OCI-LY3 (cell line): ENCODE results near the gene COL24A1.

Experiments used
- H2AFZ ChIP-seq: fragments of 200-600, 300-600 bp; shearing (Covaris generic); 2 replicates; pipeline ENCODE4 v1.6.0; 2014; ENCODE audit warnings: antibody characterized with exemption, low read depth, low read length
- H3K27ac ChIP-seq: fragments of 200-600, 300-600 bp; sonication (generic); 2 replicates; pipeline ENCODE4 v1.5.1; 2014; ENCODE audit warnings: mild to moderate bottlenecking, low read length, moderate library complexity, mixed read lengths
- H3K27me3 ChIP-seq: fragments of 200-600, 300-600 bp; sonication (generic); 2 replicates; pipeline ENCODE4 v1.6.1; 2014; ENCODE audit warnings: low read depth, low read length, mixed read lengths
- H3K36me3 ChIP-seq: fragments of 200-600, 300-600 bp; sonication (generic); replicated peaks from 2 replicates; pipeline ENCODE3; 2014; ENCODE audit warnings: low read depth, low read length, mixed read lengths
- H3K4me1 ChIP-seq: fragments of 300-600, 200-600 bp; sonication (generic); 2 replicates; pipeline ENCODE4 v1.6.1; 2014; ENCODE audit warnings: low read length, mixed read lengths
- H3K4me2 ChIP-seq: fragments of 200-600, 300-600 bp; sonication (generic); 2 replicates; pipeline ENCODE4 v1.6.1; 2014; ENCODE audit warnings: low read length, mixed read lengths
- H3K4me3 ChIP-seq: fragments of 300-600, 200-600 bp; sonication (generic); 2 replicates; pipeline ENCODE4 v1.5.1; 2014; ENCODE audit warnings: antibody characterized with exemption, mild to moderate bottlenecking, low read length, moderate library complexity
- H3K79me2 ChIP-seq: fragments of 300-600, 200-600 bp; shearing (Covaris generic); 2 replicates; pipeline ENCODE4 v1.6.1; 2014; ENCODE audit warnings: mild to moderate bottlenecking, low read length, mixed read lengths
- H3K9ac ChIP-seq: fragments of 300-600, 200-600 bp; shearing (Covaris generic); 2 replicates; pipeline ENCODE4 v1.6.0; 2014; ENCODE audit warnings: mild to moderate bottlenecking, low read length, moderate library complexity
- H3K9me3 ChIP-seq: fragments of 200-600, 300-600 bp; shearing (Covaris generic); 2 replicates; pipeline ENCODE4 v1.6.1; 2014; ENCODE audit warnings: low read length, mixed read lengths; ENCODE audit not compliant: insufficient read depth
- H4K20me1 ChIP-seq: fragments of 200-600, 300-600 bp; sonication (generic); 2 replicates; pipeline ENCODE4 v1.6.1; 2016; ENCODE audit warnings: low read length, mixed read lengths; ENCODE audit not compliant: insufficient read depth
- EZH2phosphoT487 ChIP-seq: fragments of 200-600 bp; shearing (Covaris generic); IDR thresholded peaks from 2 replicates; pipeline ENCODE4 v1.6.1; 2018; ENCODE audit warnings: antibody characterized with exemption, mixed run types, low read depth
- TF ChIP-seq, protein P1 (sequence below): fragments of 200-600, 300-600 bp; sonication (generic); IDR thresholded peaks from 2 replicates; pipeline ENCODE4 v1.5.1; 2014; ENCODE audit warnings: antibody characterized with exemption, low read length, low read depth

COL24A1 gene

DNA sequence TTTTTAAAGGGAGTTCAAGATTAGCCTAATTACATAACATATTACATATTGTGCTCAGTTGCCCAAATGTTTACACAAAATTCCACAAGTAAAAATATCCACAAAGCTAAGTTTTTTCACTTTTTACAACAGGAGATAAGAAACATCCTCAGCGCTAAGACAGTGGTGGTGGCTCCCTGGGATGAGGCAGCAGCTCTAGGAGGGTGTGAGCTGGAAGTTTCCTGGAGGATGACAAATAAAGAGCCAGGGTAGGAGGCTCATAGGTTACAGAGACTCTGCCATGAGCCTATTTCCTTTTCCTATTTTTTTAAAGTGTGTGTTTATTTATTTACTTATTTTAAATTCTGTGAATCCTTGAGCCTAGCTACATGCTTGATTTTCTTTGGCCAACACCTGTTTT lies 91.7 kb downstream of the COL24A1 start:
- no peaks in the 10 kb centered on the region for H3K36me3 ChIP-seq
- no peaks in the 10 kb centered on the region for H3K9me3 ChIP-seq
- H3K4me1 ChIP-seq: peaks cover 19% of the 10 kb centered on the region

DNA sequence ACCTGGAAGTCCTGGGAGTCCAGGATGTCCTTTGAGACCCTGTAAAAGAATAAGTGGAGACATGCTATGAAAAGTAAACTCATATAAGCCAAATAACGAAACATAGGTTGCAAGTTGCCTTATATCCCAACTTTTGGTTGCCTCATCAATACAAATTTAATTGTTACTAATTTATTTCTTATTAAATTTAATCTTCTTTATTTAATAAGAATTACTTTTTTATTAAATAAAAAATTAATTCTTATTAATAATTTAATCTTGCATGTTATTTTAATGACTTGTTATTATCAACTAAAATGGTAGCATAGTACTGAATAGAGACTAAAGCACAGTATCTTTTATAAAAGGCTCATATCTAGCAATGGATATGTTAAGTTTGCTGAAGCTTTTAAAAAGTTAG lies 92.9 kb downstream of the COL24A1 start:
- Histone ChIP-seq H3K79me2 (no peaks in the 10 kb centered on the region), H2AFZ (no peak overlapping the region), H3K36me3 (no peaks in the 10 kb centered on the region), H3K27me3 (no peaks in the 10 kb centered on the region), H3K9ac (no peak overlapping the region), H3K4me1 (peaks cover 19% of the 10 kb centered on the region), H3K4me3 (no peak overlapping the region), H3K4me2 (no peak overlapping the region), H3K9me3 (no peaks in the 10 kb centered on the region), H4K20me1 (no peaks in the 10 kb centered on the region), H3K27ac (no peak overlapping the region)
- TF ChIP-seq, protein P1, sequence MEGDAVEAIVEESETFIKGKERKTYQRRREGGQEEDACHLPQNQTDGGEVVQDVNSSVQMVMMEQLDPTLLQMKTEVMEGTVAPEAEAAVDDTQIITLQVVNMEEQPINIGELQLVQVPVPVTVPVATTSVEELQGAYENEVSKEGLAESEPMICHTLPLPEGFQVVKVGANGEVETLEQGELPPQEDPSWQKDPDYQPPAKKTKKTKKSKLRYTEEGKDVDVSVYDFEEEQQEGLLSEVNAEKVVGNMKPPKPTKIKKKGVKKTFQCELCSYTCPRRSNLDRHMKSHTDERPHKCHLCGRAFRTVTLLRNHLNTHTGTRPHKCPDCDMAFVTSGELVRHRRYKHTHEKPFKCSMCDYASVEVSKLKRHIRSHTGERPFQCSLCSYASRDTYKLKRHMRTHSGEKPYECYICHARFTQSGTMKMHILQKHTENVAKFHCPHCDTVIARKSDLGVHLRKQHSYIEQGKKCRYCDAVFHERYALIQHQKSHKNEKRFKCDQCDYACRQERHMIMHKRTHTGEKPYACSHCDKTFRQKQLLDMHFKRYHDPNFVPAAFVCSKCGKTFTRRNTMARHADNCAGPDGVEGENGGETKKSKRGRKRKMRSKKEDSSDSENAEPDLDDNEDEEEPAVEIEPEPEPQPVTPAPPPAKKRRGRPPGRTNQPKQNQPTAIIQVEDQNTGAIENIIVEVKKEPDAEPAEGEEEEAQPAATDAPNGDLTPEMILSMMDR: no peak
- TF ChIP-seq EZH2phosphoT487: no peak

More for the DNA sequence above, 91.7 kb downstream of the COL24A1 start:
- no peak for TF ChIP-seq EZH2phosphoT487
- TF ChIP-seq, protein P1: no peak
- Histone ChIP-seq H2AFZ (no peak overlapping the region), H3K27ac (no peak overlapping the region), H3K4me3 (no peak overlapping the region), H3K79me2 (no peaks in the 10 kb centered on the region), H3K27me3 (no peaks in the 10 kb centered on the region), H3K9ac (no peak overlapping the region), H3K4me2 (no peak overlapping the region), H4K20me1 (no peaks in the 10 kb centered on the region)

DNA sequence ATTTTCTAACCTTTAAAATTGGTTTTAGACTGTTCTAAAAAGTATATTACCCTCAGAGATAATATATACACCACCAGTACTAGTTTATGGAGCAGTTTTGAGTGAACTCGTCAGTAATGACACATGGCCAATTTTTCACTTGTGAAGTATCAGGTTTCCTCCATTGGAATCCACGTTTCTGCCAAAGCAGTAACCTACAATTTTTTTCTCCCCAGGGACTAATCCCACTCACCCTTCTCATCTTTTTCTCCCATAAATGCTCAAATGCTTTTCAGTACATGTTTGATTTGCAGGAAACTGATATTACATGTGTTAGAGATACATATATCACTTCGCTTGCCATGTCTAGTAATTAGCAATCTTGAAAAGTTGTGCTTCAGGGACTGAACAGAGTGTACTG lies 94.1 kb downstream of the COL24A1 start:
- Histone ChIP-seq H3K9ac (no peak overlapping the region), H2AFZ (no peak overlapping the region), H3K4me1 (peaks cover 19% of the 10 kb centered on the region), H3K36me3 (no peaks in the 10 kb centered on the region), H3K27me3 (no peaks in the 10 kb centered on the region), H4K20me1 (no peaks in the 10 kb centered on the region), H3K4me2 (no peak overlapping the region), H3K9me3 (no peaks in the 10 kb centered on the region), H3K79me2 (no peaks in the 10 kb centered on the region), H3K27ac (no peak overlapping the region), H3K4me3 (no peak overlapping the region)
- TF ChIP-seq, protein P1: no peak
- TF ChIP-seq EZH2phosphoT487: no peak

DNA sequence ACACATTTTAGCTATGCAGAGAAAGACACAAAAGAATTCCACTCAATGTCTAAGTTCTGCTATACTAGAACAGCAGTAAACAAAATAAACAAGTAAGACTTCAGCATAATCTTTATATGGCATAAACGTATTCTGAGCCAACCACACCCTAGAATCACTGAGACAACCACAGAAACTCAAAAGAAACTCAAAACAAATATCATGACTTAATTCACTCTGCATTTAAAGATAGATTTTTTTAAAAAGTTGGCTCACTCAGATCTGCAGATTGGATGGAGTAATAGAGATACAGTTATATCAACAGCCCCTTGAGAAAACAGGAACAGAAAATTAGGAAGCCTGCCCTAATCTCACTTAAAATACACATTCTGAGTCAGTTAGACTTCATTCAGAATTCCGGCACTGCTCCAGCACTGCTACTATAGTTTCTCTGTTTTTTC lies 95.0 kb downstream of the COL24A1 start:
- H3K79me2 ChIP-seq: no peaks in the 10 kb centered on the region
- peak overlapping the region; percentile 49 for H3K4me2 ChIP-seq
- no peak overlapping the region; the same call in 1 of the 2 replicates for H3K4me3 ChIP-seq
- H3K36me3 ChIP-seq: no peaks in the 10 kb centered on the region
- TF ChIP-seq, protein P1: no peak
- TF ChIP-seq EZH2phosphoT487: no peak
- peak overlapping the region; percentile 39 for H3K27ac ChIP-seq
- H3K4me1 ChIP-seq: peaks cover 19% of the 10 kb centered on the region
- H4K20me1 ChIP-seq: no peaks in the 10 kb centered on the region
- no peak overlapping the region for H2AFZ ChIP-seq
- H3K9ac ChIP-seq: no peak overlapping the region
- H3K27me3 ChIP-seq: no peaks in the 10 kb centered on the region
- H3K9me3 ChIP-seq: no peaks in the 10 kb centered on the region
